GM10266 (cell line): Measurements from ENCODE around the gene PGD.
"Not testable (repeated sequence)": the region's sequence is repeated elsewhere in the genome, so short reads cannot be mapped to it uniquely, and the experiment has no call there.

Experiments
- DNase-seq: peaks from one replicate; pipeline ENCODE4 v3.0.0; 2012; ENCODE audit errors: extremely low spot score
- CTCF ChIP-seq: IDR thresholded peaks from 2 replicates; pipeline ENCODE4 v1.5.1; 2012; ENCODE audit warnings: mild to moderate bottlenecking, low read depth; ENCODE audit not compliant: control insufficient read depth, insufficient read depth; ENCODE audit errors: missing control alignments

PGD gene

GRCh38 chr1:10450156-10450814 is 51.4 kb downstream of the PGD start:
- TF ChIP-seq CTCF: no peak
- DNase-seq: no peak

GRCh38 chr1:10450836-10451235 is 52.0 kb downstream of the PGD start:
- no peak for DNase-seq
- no peak for TF ChIP-seq CTCF

- DNase-seq: no peak
- no peak for TF ChIP-seq CTCF
Measured at GRCh38 chr1:10451287-10451686, 52.4 kb downstream of the PGD start.

- no peak for DNase-seq
- no peak for TF ChIP-seq CTCF
Measured at GRCh38 chr1:10456048-10456447, 57.2 kb downstream of the PGD start.

- no peak for DNase-seq
- TF ChIP-seq CTCF: no peak
Measured at GRCh38 chr1:10456661-10457060, 57.8 kb downstream of the PGD start.

GRCh38 chr1:10457462-10457861 is 58.6 kb downstream of the PGD start:
- not testable (repeated sequence) for DNase-seq

- DNase-seq: no peak
- TF ChIP-seq CTCF: no peak
Measured at GRCh38 chr1:10457875-10458274, 59.0 kb downstream of the PGD start.

- no peak for DNase-seq
- no peak for TF ChIP-seq CTCF
Measured at GRCh38 chr1:10459184-10459583, 60.3 kb downstream of the PGD start.
